ENCODE results near the gene CEP44.
"Not testable (repeated sequence)": the region's sequence is repeated elsewhere in the genome, so short reads cannot be mapped to it uniquely, and the experiment has no call there.

The CEP44 gene

DNA sequence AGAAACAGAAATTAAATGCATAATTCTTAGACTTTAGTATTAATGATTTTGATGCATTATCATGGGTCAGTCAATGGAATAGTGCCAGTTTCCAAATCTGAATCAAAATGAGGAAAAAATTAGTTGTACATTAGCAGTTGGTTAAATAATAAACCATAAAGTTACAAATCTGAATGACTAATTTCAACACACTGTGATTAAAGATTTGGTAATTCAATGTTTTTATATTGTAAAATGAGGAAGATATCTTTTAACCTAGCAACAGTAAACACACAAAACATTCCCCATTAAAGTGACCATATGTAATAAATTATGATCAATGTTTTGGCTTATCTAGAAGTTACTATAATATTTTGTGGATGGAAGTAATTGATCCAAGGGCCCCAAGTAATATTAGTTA is 1.8 kb upstream of the CEP44 start:
- TF ChIP-seq, protein P1, sequence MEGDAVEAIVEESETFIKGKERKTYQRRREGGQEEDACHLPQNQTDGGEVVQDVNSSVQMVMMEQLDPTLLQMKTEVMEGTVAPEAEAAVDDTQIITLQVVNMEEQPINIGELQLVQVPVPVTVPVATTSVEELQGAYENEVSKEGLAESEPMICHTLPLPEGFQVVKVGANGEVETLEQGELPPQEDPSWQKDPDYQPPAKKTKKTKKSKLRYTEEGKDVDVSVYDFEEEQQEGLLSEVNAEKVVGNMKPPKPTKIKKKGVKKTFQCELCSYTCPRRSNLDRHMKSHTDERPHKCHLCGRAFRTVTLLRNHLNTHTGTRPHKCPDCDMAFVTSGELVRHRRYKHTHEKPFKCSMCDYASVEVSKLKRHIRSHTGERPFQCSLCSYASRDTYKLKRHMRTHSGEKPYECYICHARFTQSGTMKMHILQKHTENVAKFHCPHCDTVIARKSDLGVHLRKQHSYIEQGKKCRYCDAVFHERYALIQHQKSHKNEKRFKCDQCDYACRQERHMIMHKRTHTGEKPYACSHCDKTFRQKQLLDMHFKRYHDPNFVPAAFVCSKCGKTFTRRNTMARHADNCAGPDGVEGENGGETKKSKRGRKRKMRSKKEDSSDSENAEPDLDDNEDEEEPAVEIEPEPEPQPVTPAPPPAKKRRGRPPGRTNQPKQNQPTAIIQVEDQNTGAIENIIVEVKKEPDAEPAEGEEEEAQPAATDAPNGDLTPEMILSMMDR (IDR thresholded peaks at IDR 0.05; ENCODE audit: control extremely low read depth, extremely low read depth, low read depth, missing control alignments), result no peak
- POLR2A ChIA-PET, result no interaction called here
- no peak for DNase-seq (ENCODE audit: extremely low spot score)
- CTCF ChIA-PET, result interaction anchor here (0.8 kb wide), 2 partner anchors 22 to 59 kb away, joined by 3 read pairs; no protein-coding TSS in a partner anchor

GRCh38 chr4:174282836-174283506 is 740 bp upstream of the CEP44 start:
- TF ChIP-seq, protein P1 (IDR thresholded peaks at IDR 0.05; ENCODE audit: control extremely low read depth, extremely low read depth, low read depth, missing control alignments), result no peak
- DNase-seq (ENCODE audit: extremely low spot score), result peak; percentile 87
- ChIA-PET CTCF (interaction anchor here (1.4 to 1.5 kb wide), 4 partner anchors 14 to 61 kb away, joined by 3 to 5 read pairs (median 4); no protein-coding TSS in a partner anchor), POLR2A (no interaction called here)

- ChIA-PET CTCF (interaction anchor here (0.9 to 1.4 kb wide), 4 partner anchors 15 to 62 kb away, joined by 3 to 5 read pairs (median 4); no protein-coding TSS in a partner anchor), POLR2A (no interaction called here)
- TF ChIP-seq, protein P1 (IDR thresholded peaks at IDR 0.05; ENCODE audit: control extremely low read depth, extremely low read depth, low read depth, missing control alignments), result no peak
- DNase-seq (ENCODE audit: extremely low spot score), result no peak
Observed at GRCh38 chr4:174284487-174284886, 776 bp downstream of the CEP44 start.

DNA sequence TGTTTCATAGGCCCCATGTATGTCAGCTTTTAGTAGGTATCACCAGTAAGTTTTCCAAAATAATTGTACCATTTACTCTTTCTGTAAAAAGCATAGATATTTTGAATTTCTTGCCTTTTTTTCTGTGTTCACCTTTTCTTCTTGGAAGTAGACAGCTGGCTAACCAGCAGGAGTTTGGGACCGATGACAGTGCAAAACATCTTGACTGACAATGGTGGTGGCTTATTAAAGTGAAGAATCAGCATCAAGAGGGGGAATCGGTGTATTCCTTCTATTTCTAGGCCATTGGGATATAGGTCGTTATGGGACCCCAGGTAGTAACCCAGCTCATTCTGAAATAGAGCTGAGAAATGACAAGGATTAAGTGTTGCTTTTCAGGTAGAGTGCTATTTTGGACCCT is 3.2 kb downstream of the CEP44 start:
- ChIA-PET CTCF (interaction anchor here (1.3 to 1.8 kb wide), 2 partner anchors 15 to 20 kb away, joined by 4 to 5 read pairs; no protein-coding TSS in a partner anchor), POLR2A (no interaction called here)
- no peak for DNase-seq (ENCODE audit: extremely low spot score)
- TF ChIP-seq, protein P1 (IDR thresholded peaks at IDR 0.05; ENCODE audit: control extremely low read depth, extremely low read depth, low read depth, missing control alignments), result no peak

DNA sequence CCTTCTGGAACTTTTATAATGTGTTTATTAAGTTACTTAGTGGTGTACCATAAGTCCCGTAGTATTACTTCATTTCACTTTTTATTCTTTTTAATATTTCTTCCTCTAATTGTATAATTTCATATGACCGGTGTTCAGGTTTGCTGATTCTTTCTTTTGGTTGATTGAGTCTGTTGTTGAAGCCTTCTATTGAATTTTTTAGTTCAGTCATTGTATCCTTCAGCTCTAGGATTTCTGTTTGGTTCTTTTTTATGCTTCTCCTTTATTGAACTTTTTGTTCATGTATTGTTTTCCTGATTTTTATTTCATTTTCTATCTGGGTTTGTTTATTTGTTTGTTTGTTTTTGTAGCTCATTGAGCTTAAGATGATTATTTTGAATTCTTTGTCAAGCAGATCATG is 8.8 kb downstream of the CEP44 start:
- ChIA-PET POLR2A (no interaction called here), CTCF (interaction anchor here (1.2 to 1.3 kb wide), 2 partner anchors 12 to 14 kb away, joined by 3 read pairs; no protein-coding TSS in a partner anchor)
- TF ChIP-seq, protein P1 (IDR thresholded peaks at IDR 0.05; ENCODE audit: control extremely low read depth, extremely low read depth, low read depth, missing control alignments), result no peak
- DNase-seq (ENCODE audit: extremely low spot score), result no peak

GRCh38 chr4:174294641-174295040 is 10.9 kb downstream of the CEP44 start:
- POLR2A ChIA-PET; DNase-seq (ENCODE audit: extremely low spot score); CTCF ChIA-PET: not testable (repeated sequence)

DNA sequence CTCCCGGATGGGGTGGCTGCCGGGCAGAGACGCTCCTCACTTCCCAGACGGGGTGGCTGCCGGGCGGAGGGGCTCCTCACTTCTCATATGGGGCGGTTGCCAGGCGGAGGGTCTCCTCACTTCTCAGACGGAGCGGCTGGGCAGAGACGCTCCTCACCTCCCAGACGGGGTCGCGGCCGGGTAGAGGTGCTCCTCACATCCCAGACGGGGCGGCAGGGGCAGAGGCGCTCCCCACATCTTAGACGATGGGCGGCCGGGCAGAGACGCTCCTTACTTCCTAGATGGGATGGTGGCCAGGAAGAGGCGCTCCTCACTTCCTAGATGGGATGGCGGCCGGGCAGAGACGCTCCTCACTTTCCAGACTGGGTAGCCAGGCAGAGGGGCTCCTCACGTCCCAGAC is 11.4 kb downstream of the CEP44 start:
- POLR2A ChIA-PET; DNase-seq (ENCODE audit: extremely low spot score); CTCF ChIA-PET: not testable (repeated sequence)
